HCT116 (cell line): ENCODE measurements around the gene RIPK4. TPM values are rescaled to one million over a fixed set of nuclear protein-coding genes. Genes with fewer than 3 reads are reported as not detected.

Experiments
- ATAC-seq: fragments of 200-7000 bp; cut with Tn5 transposase; 2 replicates; pipeline ENCODE4 v1.9.1; 2020; ENCODE audit warnings: mild to moderate bottlenecking, moderate library complexity
- BruUV-seq: library from RNA; stranded (reverse); fragments of 400-500 nt; replicated peaks from 2 replicates; lab custom pipeline; 2021; lab: Mats Ljungman, UMichigan
- CTCF ChIA-PET: fragments of 300-600 bp; sonication (Branson Sonifier 250); formaldehyde crosslinking; loops from one replicate; lab custom pipeline; 2021; ENCODE audit warnings: antibody characterized with exemption; lab: Charles Lee
- POLR2A ChIA-PET: fragments of 300-600, 350-600 bp; sonication (Branson Sonifier 250); formaldehyde crosslinking; loops from one replicate; lab custom pipeline; 2021; ENCODE audit warnings: antibody characterized with exemption; lab: Charles Lee
- RAD21 ChIA-PET, 2 experiments: fragments of 300-600 bp; sonication (Branson Sonifier 250); formaldehyde crosslinking; loops; one replicate each; lab custom pipeline; 2023; ENCODE audit warnings: low total read pairs in 2 of 2; ENCODE audit not compliant: uncharacterized antibody in 2 of 2, unreplicated experiment in 2 of 2, low non-redundant PET in 1 of 2; lab: Charles Lee
- DNase-seq: peaks from one replicate; pipeline ENCODE4 v3.0.0-alpha.2; 2010; ENCODE audit warnings: low read depth, low spot score
- H2AFZ ChIP-seq: fragments of 200-600 bp; shearing (Covaris generic), sonication (generic); 2 replicates; pipeline ENCODE4 v1.6.1; 2017; ENCODE audit warnings: low read depth, mixed run types, mixed read lengths, antibody characterized with exemption, low read length; ENCODE audit not compliant: poor library complexity, severe bottlenecking
- H3K27ac ChIP-seq: 2 replicates; pipeline ENCODE4 v1.5.1; 2012; ENCODE audit warnings: low read depth, low read length
- H3K27me3 ChIP-seq: fragments of 200-600 bp; sonication (generic); 2 replicates; pipeline ENCODE4 v1.6.1; 2016; ENCODE audit warnings: mixed run types, low read length, mixed read lengths; ENCODE audit not compliant: insufficient read depth
- H3K36me3 ChIP-seq, 2 experiments: fragments of 200-500 bp in 1 of 2; fragments of 200-600 bp in 1 of 2; sonication (Bioruptor generic) in 1 of 2; sonication (generic) in 1 of 2; 2 replicates each; pipeline versions ENCODE4 v1.5.1 to v1.6.1; 2014 to 2016; ENCODE audit warnings: low read length in 2 of 2, inconsistent platforms in 1 of 2, mixed read lengths in 1 of 2, mixed run types in 1 of 2; ENCODE audit not compliant: insufficient read depth in 2 of 2, control insufficient read depth in 1 of 2
- H3K4me1 ChIP-seq, 2 experiments: fragments of 200-600 bp in 1 of 2; sonication (generic) in 1 of 2; 2 replicates each; pipeline versions ENCODE4 v1.5.1 to v1.6.1; 2012 to 2017; ENCODE audit warnings: low read length in 2 of 2, inconsistent platforms in 1 of 2, mild to moderate bottlenecking in 1 of 2, mixed read lengths in 1 of 2, mixed run types in 1 of 2, moderate library complexity in 1 of 2; ENCODE audit not compliant: insufficient read depth in 2 of 2, control insufficient read depth in 1 of 2
- H3K4me2 ChIP-seq: fragments of 200-600 bp; sonication (generic); 2 replicates; pipeline ENCODE4 v1.6.1; 2017; ENCODE audit warnings: mixed run types, low read length, mixed read lengths
- H3K4me3 ChIP-seq, 2 experiments: fragments of 200-600 bp in 1 of 2; sonication (generic) in 1 of 2; replicated peaks in 1 of 2; 2 replicates each; pipeline ENCODE4 v1.5.1; 2011 to 2016; ENCODE audit warnings: low read length in 2 of 2, control low read depth in 1 of 2, low read depth in 1 of 2, mild to moderate bottlenecking in 1 of 2, mixed read lengths in 1 of 2, mixed run types in 1 of 2
- H3K79me2 ChIP-seq: fragments of 200-600 bp; sonication (generic); 2 replicates; pipeline ENCODE4 v1.6.1; 2017; ENCODE audit warnings: mild to moderate bottlenecking, mixed run types, low read length, moderate library complexity, mixed read lengths; ENCODE audit not compliant: insufficient read depth
- H3K9ac ChIP-seq: fragments of 200-600 bp; sonication (generic); 2 replicates; pipeline ENCODE4 v1.6.1; 2016; ENCODE audit warnings: low read length, mixed read lengths
- H3K9me2 ChIP-seq: fragments of 200-600 bp; sonication (generic), shearing (Covaris generic); 2 replicates; pipeline ENCODE4 v1.6.1; 2017; ENCODE audit warnings: mixed run types, mild to moderate bottlenecking, moderate library complexity; ENCODE audit not compliant: insufficient read depth
- H3K9me3 ChIP-seq, 2 experiments: fragments of 200-500 bp in 1 of 2; fragments of 200-600 bp in 1 of 2; sonication (Bioruptor generic) in 1 of 2; sonication (generic) in 1 of 2; 2 replicates each; pipeline ENCODE4 v1.6.1; 2014 to 2017; ENCODE audit warnings: low read length in 2 of 2, mixed read lengths in 2 of 2, inconsistent platforms in 1 of 2, low read depth in 1 of 2, mild to moderate bottlenecking in 1 of 2, mixed run types in 1 of 2, moderate library complexity in 1 of 2; ENCODE audit not compliant: control insufficient read depth in 1 of 2, insufficient read depth in 1 of 2
- H4K20me1 ChIP-seq: fragments of 200-600 bp; sonication (generic), shearing (Covaris generic); 2 replicates; pipeline ENCODE4 v1.6.1; 2017; ENCODE audit warnings: mixed run types, mild to moderate bottlenecking, moderate library complexity; ENCODE audit not compliant: insufficient read depth
- CTCF ChIP-seq, 3 experiments: fragments of 200-600 bp in 1 of 3; sonication (generic) in 1 of 3; IDR thresholded peaks in 2 of 3; conservative IDR thresholded peaks in 1 of 3; 2 replicates each; pipeline ENCODE4 v1.5.1; 2012 to 2017; ENCODE audit warnings: low read depth in 2 of 3, low read length in 2 of 3, antibody characterized with exemption in 1 of 3, borderline replicate concordance in 1 of 3, control low read depth in 1 of 3, mild to moderate bottlenecking in 1 of 3, mixed read lengths in 1 of 3, mixed run types in 1 of 3, moderate library complexity in 1 of 3; ENCODE audit not compliant: insufficient read depth in 1 of 3
- FOSL1 ChIP-seq: IDR thresholded peaks from 2 replicates; pipeline ENCODE4 v1.6.1; 2012; ENCODE audit warnings: low read depth
- JUND ChIP-seq: IDR thresholded peaks from 2 replicates; pipeline ENCODE4 v1.6.1; 2012
- POLR2A ChIP-seq: IDR thresholded peaks from 2 replicates; pipeline ENCODE4 v1.7.0; 2011; ENCODE audit warnings: borderline replicate concordance; ENCODE audit not compliant: insufficient read depth, insufficient read length; ENCODE audit errors: extremely low read depth
- POLR2AphosphoS5 ChIP-seq: IDR thresholded peaks from 2 replicates; pipeline ENCODE4 v1.6.1; 2011; ENCODE audit warnings: mild to moderate bottlenecking, low read depth, low read length, moderate library complexity
- SP1 ChIP-seq: IDR thresholded peaks from 2 replicates; pipeline ENCODE4 v1.6.1; 2012; ENCODE audit warnings: low read depth
- ZFX ChIP-seq: fragments of 450-650 bp; IDR thresholded peaks from 2 replicates; pipeline ENCODE4 v1.6.1; 2017
- ZNF274 ChIP-seq: fragments of 200-500 bp; sonication (Bioruptor generic); IDR thresholded peaks from 2 replicates; pipeline ENCODE4 v1.6.1; 2014; ENCODE audit warnings: mild to moderate bottlenecking, low read depth, low read length, inconsistent platforms
- intact Hi-C: fragments of 100-400 bp; cut with micrococcal nuclease; formaldehyde crosslinking; loops from 2 replicates; pipeline ENCODE4 v1.10.0; 2022
- total RNA-seq: library from RNA; stranded (reverse); gene quantifications from one replicate; pipeline ENCODE4 v1.2.1, GENCODE V29; 2021; ENCODE audit not compliant: unreplicated experiment

The RIPK4 gene
- total RNA-seq, 1 experiment from 2014 or later = 9.9 TPM

GRCh38 chr21:41767606-41768436 is 969 bp upstream of the RIPK4 start:
- H3K4me3 ChIP-seq = peak overlapping the region; percentile 74 to 81
- H3K27ac ChIP-seq = no peak overlapping the region
- peak overlapping the region; percentile 94 for H3K4me2 ChIP-seq
- peaks cover 33 to 39% of the 10 kb centered on the region in 2 experiments for H3K4me1 ChIP-seq
- no peak for DNase-seq
- H3K36me3 ChIP-seq = no peaks in the 10 kb centered on the region; a peak in 1 of 4 replicates
- H3K27me3 ChIP-seq = peaks cover 30% of the 10 kb centered on the region
- no peaks in the 10 kb centered on the region for H3K9me3 ChIP-seq
- H3K9ac ChIP-seq = peak overlapping the region; percentile 31
- H3K9me2 ChIP-seq = no peaks in the 10 kb centered on the region
- ChIA-PET POLR2A (interaction anchor here (0.9 to 1.5 kb wide), 4 partner anchors 10 to 155 kb away, joined by 4 to 5 read pairs (median 4); no protein-coding TSS in a partner anchor), CTCF (interaction anchor here (0.6 to 3.9 kb wide), 5 partner anchors 10 to 358 kb away, joined by 3 to 28 read pairs (median 3); no protein-coding TSS in a partner anchor), RAD21 (interaction anchor here (0.7 to 2.5 kb wide), 4 partner anchors 10 to 156 kb away, joined by 3 to 13 read pairs (median 4); no protein-coding TSS in a partner anchor)
- no peak for ATAC-seq
- BruUV-seq = no TSS peak
- H4K20me1 ChIP-seq = peaks cover 5% of the 10 kb centered on the region; the same call in 1 of the 2 replicates
- peaks cover 37% of the 10 kb centered on the region for H3K79me2 ChIP-seq
- intact Hi-C loops = loop anchor here (5.0 kb wide), 1 partner anchor 91 kb away; no protein-coding TSS in a partner anchor
- TF ChIP-seq ZNF274 (no peak), JUND (no peak), POLR2AphosphoS5 (no peak), SP1 (no peak), FOSL1 (no peak), CTCF (IDR thresholded peaks at IDR 0.05 in 2 of 3, conservative IDR thresholded peaks at IDR 0.05 in 1 of 3; ENCODE audit: borderline replicate concordance in 1 of 3, insufficient read depth in 1 of 3, low read depth in 2 of 3, low read length in 2 of 3) (no peak), ZFX (no peak), POLR2A (no peak)
- H2AFZ ChIP-seq = peak overlapping the region; percentile 80
